HG03139 (cell line): ENCODE results near the gene SRGN.
A peak's percentile ranks its signal among the peaks of the same experiment; 100 is the strongest.
"Not testable (repeated sequence)": the region's sequence is repeated elsewhere in the genome, so short reads cannot be mapped to it uniquely, and the experiment has no call there.

Experiments
- ATAC-seq: cut with Tn5 transposase; IDR thresholded peaks from one replicate; pipeline ENCODE4 v1.9.1; 2021; ENCODE audit not compliant: unreplicated experiment

Gene SRGN

GRCh38 chr10:69087590-69088470 lies at the start of gene SRGN:
Gene SRGN (plus strand): TSS chr10:69088103. CDS start chr10:69088158, 55 bp downstream.
- ATAC-seq, result no peak

GRCh38 chr10:69040904-69041303 lies 47.0 kb upstream of the SRGN start:
- ATAC-seq, result not testable (repeated sequence)

- no peak for ATAC-seq
Observed at GRCh38 chr10:69042417-69042816, 45.5 kb upstream of the SRGN start.

GRCh38 chr10:69042838-69043237 lies 45.1 kb upstream of the SRGN start:
- ATAC-seq, result no peak

- ATAC-seq, result peak; percentile 51
Observed at GRCh38 chr10:69043931-69044531, 43.9 kb upstream of the SRGN start.

GRCh38 chr10:69044546-69044945 lies 43.4 kb upstream of the SRGN start:
- no peak for ATAC-seq

GRCh38 chr10:69045441-69046300 lies 42.2 kb upstream of the SRGN start:
- peak; percentile 47 for ATAC-seq

- no peak for ATAC-seq
Observed at GRCh38 chr10:69047111-69047832, 40.6 kb upstream of the SRGN start.

- no peak for ATAC-seq
Observed at GRCh38 chr10:69048103-69048502, 39.8 kb upstream of the SRGN start.

- ATAC-seq, result no peak
Observed at GRCh38 chr10:69049566-69049961, 38.3 kb upstream of the SRGN start.

GRCh38 chr10:69051303-69051702 lies 36.6 kb upstream of the SRGN start:
- no peak for ATAC-seq

- ATAC-seq, result no peak
Observed at GRCh38 chr10:69051710-69052487, 36.0 kb upstream of the SRGN start.

- no peak for ATAC-seq
Observed at GRCh38 chr10:69052736-69053135, 35.2 kb upstream of the SRGN start.

- ATAC-seq, result no peak
Observed at GRCh38 chr10:69055241-69055640, 32.7 kb upstream of the SRGN start.

- ATAC-seq, result no peak
Observed at GRCh38 chr10:69056129-69056528, 31.8 kb upstream of the SRGN start.

GRCh38 chr10:69056536-69057260 lies 31.2 kb upstream of the SRGN start:
- no peak for ATAC-seq

- ATAC-seq, result no peak
Observed at GRCh38 chr10:69057261-69057950, 30.5 kb upstream of the SRGN start.

- ATAC-seq, result no peak
Observed at GRCh38 chr10:69057951-69058297, 30.0 kb upstream of the SRGN start.
